ENCODE measurements around the gene SHC4. TPM values are rescaled to one million over a fixed set of nuclear protein-coding genes. Genes with fewer than 3 reads are reported as not detected.
A peak's percentile ranks its signal among the peaks of the same experiment; 100 is the strongest.

The SHC4 gene
- polyA plus RNA-seq, 3 donors: 0.09 TPM; not detected in 2

DNA sequence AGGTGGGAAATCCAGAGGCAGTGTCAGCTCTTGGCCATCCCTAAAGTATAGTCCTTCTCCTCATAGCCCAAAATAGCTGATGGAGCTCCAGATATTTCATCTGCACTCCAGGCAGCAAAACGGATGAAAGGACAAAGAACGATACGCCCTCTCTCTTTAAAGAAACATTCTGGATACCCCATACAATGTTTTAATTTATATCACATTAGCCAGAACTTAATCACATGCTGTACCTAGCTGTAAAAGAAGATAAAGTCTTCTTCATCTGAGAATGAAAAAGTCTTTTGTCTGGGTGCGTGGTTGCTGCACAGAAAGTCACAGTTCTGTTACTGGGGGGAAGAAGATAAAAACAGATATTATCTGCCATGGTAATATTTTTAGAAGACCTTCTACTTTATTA is 4.3 kb upstream of the SHC4 start:
- no peak for TF ChIP-seq CTCF (IDR thresholded peaks at IDR 0.05)
- Mint-ChIP-seq H3K9me3 (peaks cover 0 to 5% (median 0%) of the 10 kb centered on the region in 7 donors), H3K4me1 (peaks cover 24% of the 10 kb centered on the region), H3K27me3 (ENCODE audit: low read depth in 3 of 3) (peaks cover 21 to 41% (median 33%) of the 10 kb centered on the region in 3 donors), H3K36me3 (peaks cover 0 to 3% of the 10 kb centered on the region in 2 donors), H3K27ac (no peak overlapping the region), H3K4me3 (no peak overlapping the region)
- no peak overlapping the region for H3K9ac ChIP-seq (ENCODE audit: insufficient read depth, low read length, poor library complexity, severe bottlenecking)
- H3K79me2 ChIP-seq (ENCODE audit: insufficient read depth, low read length): no peaks in the 10 kb centered on the region
- H3K4me1 ChIP-seq (ENCODE audit: control insufficient read depth in 1 of 2, insufficient read depth in 2 of 2, low read length in 2 of 2): peaks cover 17 to 18% of the 10 kb centered on the region in 2 donors
- no peak overlapping the region for H3K4me2 ChIP-seq (replicated peaks; ENCODE audit: extremely low read depth, low read length, poor library complexity, severe bottlenecking)
- no peaks in the 10 kb centered on the region for H4K20me1 ChIP-seq (ENCODE audit: insufficient read depth, low read length)
- H3K9me3 ChIP-seq (replicated peaks in 1 of 2; ENCODE audit: control insufficient read depth in 1 of 2, insufficient read depth in 1 of 2, low read length in 2 of 2): no peaks in the 10 kb centered on the region
- WGBS (ENCODE audit: insufficient coverage): no CpG with 5 or more reads among the region's 4 CpGs
- no peaks in the 10 kb centered on the region for H3K36me3 ChIP-seq (replicated peaks in 1 of 2; ENCODE audit: control insufficient read depth in 1 of 2, insufficient read depth in 2 of 2, low read length in 2 of 2)
- intact Hi-C loops (cut with micrococcal nuclease): no loop called here
- no peak for DNase-seq
- H3K4me3 ChIP-seq (replicated peaks in 1 of 3; ENCODE audit: low read depth in 2 of 3, low read length in 3 of 3): no peak overlapping the region
- peaks cover 20 to 24% of the 10 kb centered on the region in 2 donors for H3K27me3 ChIP-seq (ENCODE audit: control insufficient read depth in 2 of 2, insufficient read depth in 2 of 2, low read length in 2 of 2)
- no peak overlapping the region for H3K27ac ChIP-seq (ENCODE audit: low read depth in 1 of 2, low read length in 2 of 2)
- no peak overlapping the region for H2AFZ ChIP-seq (ENCODE audit: insufficient read depth, low read depth, low read length, poor library complexity, severe bottlenecking)

- H3K4me1 ChIP-seq (ENCODE audit: control insufficient read depth in 1 of 2, insufficient read depth in 2 of 2, low read length in 2 of 2): peaks cover 22 to 24% of the 10 kb centered on the region in 2 donors
- peak overlapping the region; percentile 3 for H2AFZ ChIP-seq (ENCODE audit: insufficient read depth, low read depth, low read length, poor library complexity, severe bottlenecking)
- no peaks in the 10 kb centered on the region for H3K79me2 ChIP-seq (ENCODE audit: insufficient read depth, low read length)
- no peaks in the 10 kb centered on the region for H3K9me3 ChIP-seq (replicated peaks in 1 of 2; ENCODE audit: control insufficient read depth in 1 of 2, insufficient read depth in 1 of 2, low read length in 2 of 2)
- H4K20me1 ChIP-seq (ENCODE audit: insufficient read depth, low read length): no peaks in the 10 kb centered on the region
- Mint-ChIP-seq H3K4me3 (no peak overlapping the region), H3K9me3 (peaks cover 0 to 5% (median 0%) of the 10 kb centered on the region in 7 donors), H3K27me3 (ENCODE audit: low read depth in 3 of 3) (peaks cover 29 to 45% (median 38%) of the 10 kb centered on the region in 3 donors), H3K4me1 (peaks cover 30% of the 10 kb centered on the region), H3K36me3 (peaks cover 0 to 3% of the 10 kb centered on the region in 2 donors), H3K27ac (no peak overlapping the region)
- no peak overlapping the region for H3K4me3 ChIP-seq (replicated peaks in 1 of 3; ENCODE audit: low read depth in 2 of 3, low read length in 3 of 3)
- H3K4me2 ChIP-seq (replicated peaks; ENCODE audit: extremely low read depth, low read length, poor library complexity, severe bottlenecking): no peak overlapping the region
- peaks cover 25 to 31% of the 10 kb centered on the region in 2 donors for H3K27me3 ChIP-seq (ENCODE audit: control insufficient read depth in 2 of 2, insufficient read depth in 2 of 2, low read length in 2 of 2)
- DNase-seq: no peak
- TF ChIP-seq CTCF (IDR thresholded peaks at IDR 0.05): no peak
- H3K36me3 ChIP-seq (replicated peaks in 1 of 2; ENCODE audit: control insufficient read depth in 1 of 2, insufficient read depth in 2 of 2, low read length in 2 of 2): no peaks in the 10 kb centered on the region
- no peak overlapping the region for H3K27ac ChIP-seq (ENCODE audit: low read depth in 1 of 2, low read length in 2 of 2)
- intact Hi-C loops (cut with micrococcal nuclease): no loop called here
- no peak overlapping the region for H3K9ac ChIP-seq (ENCODE audit: insufficient read depth, low read length, poor library complexity, severe bottlenecking)
Observed at GRCh38 chr15:48967336-48967735, 3.6 kb upstream of the SHC4 start.

All from CD14-positive monocyte (primary cell).